Cerebellar cortex (tissue), 1 donor: ENCODE data around the gene MRPL1.
"Not testable (repeated sequence)": the region's sequence is repeated elsewhere in the genome, so short reads cannot be mapped to it uniquely, and the experiment has no call there.

ENCODE experiments used
- DNase-seq: peaks from one replicate; pipeline ENCODE4 v3.0.0-alpha.2; 2015; ENCODE audit warnings: low spot score

MRPL1 gene

GRCh38 chr4:77913348-77913747 lies 50.7 kb downstream of the MRPL1 start:
- DNase-seq, result no peak

DNA sequence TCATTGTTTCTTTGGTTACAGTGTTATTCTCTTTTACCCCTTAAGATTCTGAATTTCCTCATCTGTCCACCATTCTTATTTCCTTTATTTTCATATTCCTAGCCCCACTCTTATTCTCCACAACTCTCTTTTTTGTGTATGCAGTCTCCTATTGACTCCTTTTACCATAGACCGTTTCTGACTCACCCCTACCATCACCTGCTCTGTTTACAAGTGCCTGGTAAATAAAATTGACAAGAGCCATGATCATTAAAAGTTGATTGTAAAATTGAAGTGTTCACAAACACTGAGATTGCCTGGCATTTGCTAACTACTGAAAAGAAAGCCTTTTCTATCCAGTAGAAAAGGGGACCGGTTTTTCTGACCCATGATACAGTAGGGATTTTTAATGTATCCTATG lies 54.4 kb downstream of the MRPL1 start:
- DNase-seq, result no peak

- DNase-seq, result no peak
Measured at GRCh38 chr4:77917601-77918000, 55.0 kb downstream of the MRPL1 start.

- DNase-seq, result no peak
Measured at GRCh38 chr4:77920371-77920770, 57.7 kb downstream of the MRPL1 start.

DNA sequence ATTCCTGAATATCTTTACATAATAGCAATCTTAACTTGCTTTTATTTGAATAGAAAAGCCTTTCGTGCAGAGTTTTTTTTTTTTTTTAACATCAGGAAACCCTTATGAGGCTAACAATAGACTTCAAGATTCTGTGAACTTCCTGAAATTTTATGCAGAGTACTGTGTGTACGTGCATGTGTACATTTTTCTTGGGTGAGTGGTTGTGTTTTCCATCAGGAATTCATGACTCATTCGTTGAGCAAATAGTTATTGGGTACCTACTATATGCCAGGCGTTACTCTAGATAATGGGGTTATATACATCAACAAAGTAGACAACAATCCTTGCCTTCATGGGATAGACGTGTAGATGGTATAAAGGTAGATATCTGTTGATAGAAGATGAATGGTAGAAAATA lies 59.1 kb downstream of the MRPL1 start:
- DNase-seq, result no peak

DNA sequence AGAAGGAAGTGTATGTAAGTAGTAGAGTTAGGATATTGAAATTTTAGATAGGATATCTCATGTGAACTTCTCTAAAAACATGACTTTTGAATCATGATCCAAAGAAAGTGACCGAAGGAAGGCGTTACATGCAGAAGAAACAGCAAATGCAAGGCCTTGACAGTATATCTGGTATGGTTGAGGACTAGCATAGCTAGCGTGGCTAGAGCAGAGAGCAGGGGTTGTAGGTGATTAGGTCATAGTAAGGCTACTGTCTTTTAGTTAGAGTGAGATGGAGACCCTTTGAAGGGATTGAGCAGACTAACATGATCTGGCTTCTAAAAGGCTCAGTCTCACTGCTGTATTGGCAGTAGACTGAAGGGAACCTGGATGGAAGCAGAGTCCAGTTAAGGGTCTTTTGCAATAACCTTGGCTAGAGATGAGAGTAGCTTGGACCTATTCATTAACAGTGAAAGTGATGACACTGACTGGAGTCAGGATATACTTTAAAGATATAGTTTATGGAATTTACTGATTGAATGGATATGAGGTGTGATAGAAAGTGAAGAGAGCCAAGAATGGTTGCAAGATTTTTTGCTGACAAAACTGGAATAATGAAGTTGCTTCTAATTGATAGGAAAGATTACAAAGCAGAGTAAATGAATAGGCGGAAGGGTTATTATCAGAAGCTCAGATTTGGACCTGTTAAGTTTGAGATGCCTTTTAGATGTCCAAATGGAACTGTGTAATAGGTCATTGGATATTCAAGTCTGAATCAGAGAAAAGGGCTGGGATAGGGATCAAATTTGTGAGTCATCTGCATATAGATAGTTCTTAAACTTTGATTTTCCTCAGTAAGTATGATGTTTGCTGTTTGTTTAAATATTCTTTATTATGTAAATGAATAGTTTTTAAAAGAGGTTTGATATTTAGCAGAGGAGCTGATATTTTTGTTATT lies 59.8 kb downstream of the MRPL1 start:
- DNase-seq, result no peak

DNA sequence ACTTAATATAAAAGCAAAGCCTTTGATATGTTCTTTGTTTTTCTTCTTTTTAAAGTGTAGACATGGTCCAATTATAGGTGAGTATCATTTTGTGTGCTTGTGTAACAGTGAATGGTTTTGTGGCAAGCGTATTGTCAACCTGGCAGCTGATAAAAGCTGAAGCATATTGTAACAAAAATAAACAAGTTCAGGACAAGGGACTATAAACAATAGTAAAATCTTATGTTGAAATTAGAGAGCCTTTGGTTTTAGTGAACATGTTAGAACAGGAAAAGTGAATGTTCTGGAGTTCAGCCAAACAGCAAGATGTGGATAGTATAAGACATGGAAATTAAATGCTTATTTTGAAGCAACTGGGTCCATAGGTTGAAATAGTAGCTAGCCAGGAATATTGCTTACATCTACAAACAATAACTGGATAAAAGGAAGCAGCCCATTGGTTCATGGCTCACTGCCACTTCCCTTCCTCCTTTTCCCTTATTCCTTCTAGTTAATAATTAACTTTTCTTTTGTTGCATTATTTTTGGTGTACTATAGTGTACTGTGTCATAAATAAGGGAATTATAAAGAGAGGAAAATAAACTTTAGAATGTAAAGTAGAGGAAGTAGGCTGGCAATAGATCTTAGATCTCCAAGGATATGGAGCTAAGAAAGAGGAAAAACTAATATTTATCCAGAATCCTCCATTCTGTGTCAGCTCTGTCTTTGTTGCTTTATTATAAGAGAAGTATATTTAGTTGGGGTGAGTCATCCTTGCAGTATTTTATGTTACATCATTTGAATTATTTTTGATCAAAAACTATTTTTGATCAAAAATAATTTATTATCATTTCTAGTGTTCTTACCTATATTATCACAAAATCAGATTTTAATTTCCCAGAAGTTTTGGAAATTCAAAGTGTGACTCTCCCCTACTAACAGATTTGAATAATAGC lies 65.6 kb downstream of the MRPL1 start:
- DNase-seq, result no peak

- no peak for DNase-seq
Measured at GRCh38 chr4:77930154-77930639, 67.6 kb downstream of the MRPL1 start.

- DNase-seq, result no peak
Measured at GRCh38 chr4:77930876-77931275, 68.2 kb downstream of the MRPL1 start.

- no peak for DNase-seq
Measured at GRCh38 chr4:77931452-77932135, 69.0 kb downstream of the MRPL1 start.

DNA sequence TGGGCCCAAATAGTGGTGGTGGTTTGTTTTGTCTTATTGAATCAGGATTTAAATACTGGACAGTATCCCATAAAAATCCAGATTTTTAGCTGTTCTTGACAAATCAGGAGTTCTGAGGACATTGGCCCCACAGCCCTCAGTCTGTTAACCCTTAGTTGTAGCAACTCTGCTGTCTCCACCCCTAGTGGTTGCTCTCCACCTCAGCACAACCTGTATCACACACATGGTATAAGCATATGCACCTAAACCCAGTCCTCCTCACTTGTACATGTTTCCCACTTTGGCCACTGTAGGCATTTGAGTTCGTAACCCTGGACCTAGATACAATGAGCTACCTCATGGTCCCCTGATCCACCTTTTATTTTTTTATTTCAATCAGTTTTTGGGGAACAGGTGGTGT lies 75.9 kb downstream of the MRPL1 start:
- no peak for DNase-seq

DNA sequence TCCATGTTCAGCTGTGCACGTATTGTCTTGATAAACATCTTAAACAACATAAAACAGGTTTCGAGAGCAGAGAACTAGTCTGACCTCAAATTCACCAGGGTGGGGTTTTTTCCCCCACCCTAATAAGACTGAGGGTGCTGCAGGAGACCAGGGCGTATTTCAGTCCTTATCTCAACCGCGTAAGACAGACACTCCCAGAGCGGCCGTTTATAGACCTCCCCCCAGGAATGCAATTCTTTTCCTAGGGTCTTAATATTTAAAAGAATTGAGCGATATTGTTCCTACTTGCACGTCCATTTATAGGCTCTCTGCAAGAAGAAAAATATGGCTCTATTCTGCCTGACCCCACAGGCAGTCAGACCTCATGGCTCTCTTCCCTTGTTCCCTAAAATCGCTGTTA lies 83.3 kb downstream of the MRPL1 start:
- DNase-seq, result not testable (repeated sequence)

DNA sequence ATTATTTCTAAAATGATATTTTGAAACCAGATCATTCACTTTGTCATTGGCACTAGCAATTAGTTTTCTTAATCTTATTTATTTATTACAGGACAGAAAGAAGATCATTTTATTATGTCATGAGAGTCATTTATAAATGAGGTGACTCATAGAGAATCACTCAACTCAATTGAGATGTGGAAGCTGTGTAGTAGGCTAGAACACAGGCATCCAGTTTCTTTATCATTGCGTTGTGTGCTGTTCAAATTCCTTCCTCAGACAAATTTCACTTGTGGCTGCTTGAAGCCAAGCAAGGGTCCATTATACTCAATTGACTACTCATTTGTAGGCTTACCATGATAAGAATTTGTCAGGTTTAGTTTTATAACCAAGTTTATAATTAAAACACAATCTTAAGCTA lies 87.6 kb downstream of the MRPL1 start:
- DNase-seq, result no peak

- no peak for DNase-seq
Measured at GRCh38 chr4:77952457-77952856, 89.8 kb downstream of the MRPL1 start.

DNA sequence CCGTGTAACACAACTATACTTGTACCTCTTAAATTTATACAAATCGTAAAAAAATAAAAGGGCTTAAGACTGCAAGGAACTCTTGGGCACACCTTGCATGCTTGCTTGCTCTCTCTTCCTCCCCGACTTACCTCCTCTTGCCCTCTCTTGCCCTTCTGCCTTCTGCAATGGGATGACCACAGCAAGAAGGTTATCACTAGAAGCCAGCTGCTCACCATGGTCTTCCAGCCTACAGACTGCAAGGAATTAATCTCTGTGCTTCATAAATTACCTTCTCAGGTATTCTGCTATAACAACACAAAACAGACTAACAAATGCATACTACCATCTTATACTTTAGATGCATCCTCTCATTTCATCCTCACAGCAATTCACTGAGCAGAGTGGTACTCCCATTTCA lies 92.1 kb downstream of the MRPL1 start:
- no peak for DNase-seq

- DNase-seq, result no peak
Measured at GRCh38 chr4:77956917-77957316, 94.3 kb downstream of the MRPL1 start.

GRCh38 chr4:77958897-77959296 lies 96.3 kb downstream of the MRPL1 start:
- DNase-seq, result no peak

GRCh38 chr4:77959566-77960338 lies 97.1 kb downstream of the MRPL1 start:
- peak; percentile 36 for DNase-seq

- DNase-seq, result no peak
Measured at GRCh38 chr4:77960367-77960766, 97.7 kb downstream of the MRPL1 start.

- DNase-seq, result no peak
Measured at GRCh38 chr4:77963004-77963403, 100.4 kb downstream of the MRPL1 start.

DNA sequence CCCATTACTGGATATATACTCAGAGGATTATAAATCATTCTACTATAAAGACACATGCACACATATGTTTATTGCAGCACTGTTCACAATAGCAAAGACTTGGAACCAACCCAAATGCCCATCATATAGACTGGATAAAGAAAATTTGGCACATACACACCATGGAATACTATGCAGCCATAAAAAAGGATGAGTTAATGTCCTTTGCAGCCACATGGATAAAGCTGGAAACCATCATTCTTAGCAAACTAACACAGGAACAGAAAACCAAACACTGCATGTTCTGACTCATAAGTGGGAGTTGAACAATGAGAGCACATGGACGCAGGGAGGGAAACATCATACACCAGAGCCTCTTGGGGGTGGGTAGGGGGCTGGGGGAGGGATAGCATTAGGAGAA lies 111.0 kb downstream of the MRPL1 start:
- not testable (repeated sequence) for DNase-seq
